ENCODE measurements around the gene CASP4. TPM values are rescaled to one million over a fixed set of nuclear protein-coding genes. Genes with fewer than 3 reads are reported as not detected.
"Not testable (repeated sequence)": the region's sequence is repeated elsewhere in the genome, so short reads cannot be mapped to it uniquely, and the experiment has no call there.

The CASP4 gene
- total and polyA plus RNA-seq, 2 of the 4 experiments (the other 2 are of a cell fraction): 82.5 to 91.9 TPM

DNA sequence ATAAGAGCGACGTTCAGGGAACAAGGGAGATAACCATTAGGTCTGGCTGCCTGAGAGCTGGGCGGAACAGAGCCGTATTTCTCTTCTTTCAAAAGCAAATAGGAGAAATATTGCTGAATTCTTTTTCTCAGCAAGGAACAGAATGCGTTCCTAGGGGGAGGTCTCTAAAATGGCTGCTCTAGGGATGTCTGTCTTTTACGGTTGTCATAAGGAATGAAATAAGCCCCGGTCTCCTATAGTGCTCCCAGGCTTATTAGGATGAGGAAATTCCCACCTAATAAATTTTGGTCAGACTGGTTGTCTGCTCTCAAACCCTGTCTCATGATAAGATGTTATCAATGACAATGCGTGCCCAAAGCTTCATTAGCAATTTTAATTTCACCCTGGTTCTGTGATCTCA is 4.5 kb upstream of the CASP4 start:
- H2BK120ac ChIP-seq (ENCODE audit: low read depth, low read length); H2AFZ ChIP-seq (replicated peaks; ENCODE audit: low read length, poor library complexity); H3K36me3 ChIP-seq (ENCODE audit: control insufficient read depth, insufficient read depth, low read length); H3K4ac ChIP-seq (ENCODE audit: low read depth, low read length); H3K79me1 ChIP-seq (ENCODE audit: low read depth in 1 of 2, low read length in 2 of 2); H2BK20ac ChIP-seq (ENCODE audit: low read depth, low read length); DNase-seq; H3K14ac ChIP-seq (replicated peaks; ENCODE audit: low read depth, low read length); H3K9ac ChIP-seq (ENCODE audit: low read depth, low read length); H4K5ac ChIP-seq (ENCODE audit: low read depth, low read length); H2AK9ac ChIP-seq (replicated peaks; ENCODE audit: low read depth, low read length, poor library complexity); POLR2A ChIA-PET (ENCODE audit: unreplicated experiment); H3K23ac ChIP-seq (ENCODE audit: low read depth, low read length); BruUV-seq (replicated peaks); H4K20me1 ChIP-seq (ENCODE audit: insufficient read depth, low read length); H3K4me1 ChIP-seq (ENCODE audit: control insufficient read depth, insufficient read depth, low read length); H4K91ac ChIP-seq (ENCODE audit: insufficient read depth, low read depth, low read length); H3K4me2 ChIP-seq (ENCODE audit: low read depth, low read length); H3K56ac ChIP-seq (ENCODE audit: extremely low read depth, insufficient read depth, low read length); H2AK5ac ChIP-seq (ENCODE audit: low read depth, low read length); intact Hi-C loops (cut with micrococcal nuclease); H3K4me3 ChIP-seq (ENCODE audit: insufficient read depth, low read depth, low read length); CTCF ChIA-PET; H4K8ac ChIP-seq (ENCODE audit: low read depth in 2 of 2, low read length in 2 of 2); H3K9me1 ChIP-seq (ENCODE audit: insufficient read depth, low read length); ATAC-seq (ENCODE audit: low read depth); H2BK15ac ChIP-seq (ENCODE audit: low read depth, low read length); H3K18ac ChIP-seq (ENCODE audit: low read depth, low read length); dilution Hi-C loops (cut with HindIII; ENCODE audit: low sequenced_read_pairs, unreplicated experiment); H2BK5ac ChIP-seq (ENCODE audit: low read depth, low read length, poor library complexity, severe bottlenecking); in situ Hi-C loops (cut with MboI; ENCODE audit: low sequenced_read_pairs); H3K27ac ChIP-seq (ENCODE audit: insufficient read depth, low read length); H3K27me3 ChIP-seq (ENCODE audit: control insufficient read depth, insufficient read depth, low read length): not testable (repeated sequence)
- WGBS, 2 experiments (ENCODE audit: extremely low coverage in 2 of 2, insufficient read length in 1 of 2): no CpG with 5 or more reads among the region's 8 CpGs
- H3K9me3 ChIP-seq (ENCODE audit: control insufficient read depth, insufficient read depth, low read length): peaks cover 10% of the 10 kb centered on the region
